Measurements from ENCODE around the gene PIEZO2.

The PIEZO2 gene

DNA sequence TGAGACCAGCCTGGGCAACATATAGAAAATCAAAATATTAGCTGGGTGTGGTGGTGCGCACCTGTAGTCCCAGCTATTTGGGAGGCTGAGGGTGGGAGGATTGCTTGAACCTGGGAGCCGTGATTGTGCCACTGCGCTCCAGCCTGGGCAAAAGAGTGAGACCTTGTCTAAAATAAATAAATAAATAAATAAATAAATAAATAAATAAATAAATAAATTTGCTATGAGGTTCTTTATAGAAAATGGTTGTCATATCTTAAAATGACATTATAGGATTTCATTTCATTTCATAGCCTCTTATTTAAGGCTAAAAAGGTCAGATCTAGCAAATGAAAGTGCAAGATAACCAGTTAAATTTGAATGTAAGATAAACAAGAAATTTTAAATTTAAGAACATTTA, 430.6 kb downstream of the PIEZO2 start:
- no peak for DNase-seq

- no peak for DNase-seq
Measured at GRCh38 chr18:10715791-10716190, 433.6 kb downstream of the PIEZO2 start.

DNA sequence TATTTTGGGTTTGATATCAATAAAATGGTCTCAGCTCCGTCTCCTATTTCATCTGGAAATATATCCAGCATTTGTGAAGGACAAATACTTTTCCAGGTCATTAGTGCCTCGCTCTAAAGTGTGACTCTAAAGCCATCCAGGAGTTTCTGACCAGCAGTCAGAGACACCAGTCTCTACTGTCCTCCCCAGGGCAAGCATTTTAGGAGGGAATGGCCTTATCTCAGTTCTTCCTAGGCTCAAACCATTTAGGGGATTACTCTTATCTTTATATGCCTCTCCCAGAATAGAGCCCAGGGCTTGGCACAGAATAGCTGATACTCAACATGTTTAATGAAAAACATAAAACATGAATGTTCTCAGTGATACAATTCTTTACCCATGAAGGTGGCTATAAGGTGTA, 436.0 kb downstream of the PIEZO2 start:
- DNase-seq, result no peak

GRCh38 chr18:10707294-10707693, 442.1 kb downstream of the PIEZO2 start:
- DNase-seq, result no peak

DNA sequence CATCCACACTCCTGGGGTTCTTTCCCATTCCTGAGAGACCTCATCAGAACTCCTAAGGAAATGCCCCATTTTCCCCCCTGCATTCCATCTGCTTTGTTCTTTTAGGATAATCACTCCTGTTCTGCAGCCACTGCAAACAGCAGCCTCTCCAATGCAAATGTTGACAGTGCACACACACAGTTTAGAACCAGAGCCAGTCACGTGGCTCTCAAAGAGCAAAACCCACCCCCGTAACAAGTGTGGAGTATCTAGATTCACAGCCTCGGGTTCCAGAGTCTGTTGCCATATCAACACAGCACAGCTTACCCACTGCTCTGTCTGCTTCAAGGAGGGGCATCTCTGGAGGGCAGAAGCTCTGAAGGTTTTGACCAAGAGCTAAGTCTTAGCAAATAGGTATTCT, 443.6 kb downstream of the PIEZO2 start:
- no peak for DNase-seq

GRCh38 chr18:10705291-10705690, 444.1 kb downstream of the PIEZO2 start:
- no peak for DNase-seq

DNA sequence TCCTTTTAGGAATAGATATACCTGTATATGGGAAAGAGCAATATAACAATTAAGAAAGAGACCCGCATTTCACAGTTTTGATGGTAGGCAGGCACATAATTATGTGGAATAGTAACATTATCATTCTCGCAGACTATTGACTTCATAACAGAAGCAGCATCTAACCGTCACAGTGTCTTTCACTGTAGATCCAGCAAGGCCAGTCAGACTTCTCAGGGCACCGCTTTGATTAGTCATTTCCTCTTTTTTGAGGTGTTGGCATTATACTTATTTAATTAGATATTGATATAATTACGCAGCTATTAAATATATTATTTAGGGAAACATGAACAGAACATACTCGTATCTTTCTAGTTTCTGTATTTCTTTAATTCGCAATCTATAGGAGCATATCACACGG, 447.2 kb downstream of the PIEZO2 start:
- DNase-seq, result no peak

GRCh38 chr18:10690366-10690765, 459.0 kb downstream of the PIEZO2 start:
- DNase-seq, result no peak

GRCh38 chr18:10690035-10690329, 459.4 kb downstream of the PIEZO2 start:
- no peak for DNase-seq

GRCh38 chr18:10689236-10690034, 459.9 kb downstream of the PIEZO2 start:
- no peak for DNase-seq

- no peak for DNase-seq
Measured at GRCh38 chr18:10688766-10689165, 460.6 kb downstream of the PIEZO2 start.

DNA sequence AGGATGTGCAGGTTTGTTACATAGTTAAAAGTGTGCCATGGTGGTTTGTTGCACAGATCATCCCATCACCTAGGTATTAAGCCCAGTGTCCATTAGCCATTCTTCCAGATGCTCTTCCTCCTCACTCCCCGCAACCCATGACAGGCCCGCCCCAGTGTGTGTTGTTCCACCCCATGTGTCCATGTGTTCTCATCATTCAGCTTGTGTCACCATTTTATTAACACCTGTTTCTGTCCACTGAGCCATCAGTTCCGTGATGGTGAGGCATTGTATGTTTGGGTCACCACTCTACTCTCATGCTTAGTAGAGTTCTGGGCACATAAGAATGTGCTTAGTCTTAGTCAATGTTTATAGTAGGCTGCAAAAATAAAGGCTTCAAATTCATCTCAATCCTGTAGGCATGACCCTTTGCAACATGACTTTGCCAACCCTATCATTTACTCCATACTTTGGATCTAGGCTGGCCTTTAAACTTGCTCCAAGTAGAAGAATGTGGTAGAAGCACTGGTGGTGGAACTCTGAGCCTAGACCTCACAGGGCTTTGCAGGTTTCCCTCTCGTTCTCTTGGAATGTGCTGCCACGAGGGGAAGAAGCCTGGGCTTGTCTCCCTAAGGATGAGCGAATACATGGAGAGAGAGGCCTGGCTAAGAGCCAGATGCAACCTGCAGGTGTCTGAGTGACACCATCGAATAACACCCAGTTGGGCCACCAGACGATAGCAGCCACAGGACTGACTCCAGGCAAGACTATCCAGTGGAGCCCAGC, 462.0 kb downstream of the PIEZO2 start:
- no peak for DNase-seq

- DNase-seq, result no peak
Measured at GRCh38 chr18:10686308-10686707, 463.1 kb downstream of the PIEZO2 start.

DNA sequence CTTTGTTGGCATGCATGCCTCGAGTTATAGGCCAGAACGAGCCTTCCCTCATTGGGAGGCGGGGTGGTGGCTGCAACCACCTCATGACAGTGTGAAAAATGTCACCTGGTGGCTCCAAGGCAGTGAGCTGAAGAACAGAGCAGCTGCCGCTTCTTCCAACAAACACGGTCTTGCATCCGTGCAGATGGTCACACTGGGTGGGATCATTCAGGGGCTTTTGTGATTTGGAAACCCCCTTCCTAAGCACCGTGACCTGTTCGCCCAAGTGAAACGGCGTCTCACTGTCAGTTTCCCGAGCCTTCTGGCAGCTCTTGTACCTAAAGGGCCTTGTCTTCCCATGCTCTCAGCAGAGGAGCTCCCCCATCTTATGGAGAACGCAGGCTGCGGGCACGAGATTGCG, 463.9 kb downstream of the PIEZO2 start:
- DNase-seq, result no peak

GRCh38 chr18:10682368-10682714, 467.0 kb downstream of the PIEZO2 start:
- DNase-seq, result no peak

DNA sequence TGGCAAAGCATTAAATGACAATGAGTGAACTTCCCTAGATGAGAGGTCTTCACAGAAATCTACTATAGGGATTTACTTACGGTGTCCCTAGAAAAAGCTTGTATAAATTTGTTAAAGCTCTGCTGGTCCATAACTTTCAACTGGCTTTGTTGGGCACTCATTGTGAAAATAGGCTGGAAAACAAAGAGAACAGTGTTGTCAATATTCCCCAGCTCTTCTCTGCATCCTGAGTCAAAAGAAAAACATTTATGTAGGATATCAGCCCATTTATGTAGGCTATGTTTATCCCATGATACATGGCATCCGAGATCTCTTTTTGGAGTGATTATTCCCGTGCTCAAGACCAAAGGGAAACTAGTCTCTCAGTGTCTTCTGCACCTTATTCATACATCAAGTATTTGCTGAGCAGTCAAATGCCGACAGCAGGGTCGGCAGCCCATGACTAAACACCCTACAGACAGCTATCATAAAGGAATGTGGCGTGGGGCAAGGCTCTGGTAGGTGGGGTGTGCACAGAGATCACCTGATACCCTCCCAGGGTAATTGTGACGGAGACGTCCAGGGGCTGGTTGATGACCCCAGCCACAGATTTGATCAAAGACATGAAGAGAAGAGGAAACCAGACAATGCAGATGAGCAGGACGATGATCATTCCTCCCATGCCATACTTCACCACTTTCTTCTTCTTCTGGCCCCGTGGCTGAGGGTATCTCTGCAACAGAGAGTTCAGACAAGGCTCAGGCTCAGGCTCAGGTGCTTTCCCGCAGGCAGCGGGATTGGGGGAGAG, 467.6 kb downstream of the PIEZO2 start:
- DNase-seq, result no peak

- DNase-seq, result no peak
Measured at GRCh38 chr18:10680271-10680596, 469.1 kb downstream of the PIEZO2 start.

- DNase-seq, result no peak
Measured at GRCh38 chr18:10679557-10680270, 469.7 kb downstream of the PIEZO2 start.

DNA sequence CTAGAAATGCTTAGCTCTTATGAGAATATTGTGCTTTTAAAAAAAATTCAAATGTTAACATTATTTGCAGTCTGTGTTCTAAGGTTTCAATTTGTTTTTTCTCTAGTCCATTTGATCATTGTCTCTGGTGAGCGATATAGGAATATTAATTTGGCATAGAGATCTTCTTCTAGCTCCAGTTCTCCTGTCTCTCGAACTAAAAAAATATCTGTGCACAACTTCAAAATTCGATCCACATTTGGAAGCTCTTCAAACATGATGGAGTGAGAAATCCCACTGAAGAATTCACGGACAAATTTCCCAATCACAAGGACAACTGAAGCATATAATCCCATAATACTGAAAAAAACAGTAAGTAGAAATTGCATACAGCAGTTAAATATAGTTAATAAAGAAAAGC, 477.9 kb downstream of the PIEZO2 start:
- DNase-seq, result no peak

- no peak for DNase-seq
Measured at GRCh38 chr18:10670856-10671255, 478.5 kb downstream of the PIEZO2 start.

DNA sequence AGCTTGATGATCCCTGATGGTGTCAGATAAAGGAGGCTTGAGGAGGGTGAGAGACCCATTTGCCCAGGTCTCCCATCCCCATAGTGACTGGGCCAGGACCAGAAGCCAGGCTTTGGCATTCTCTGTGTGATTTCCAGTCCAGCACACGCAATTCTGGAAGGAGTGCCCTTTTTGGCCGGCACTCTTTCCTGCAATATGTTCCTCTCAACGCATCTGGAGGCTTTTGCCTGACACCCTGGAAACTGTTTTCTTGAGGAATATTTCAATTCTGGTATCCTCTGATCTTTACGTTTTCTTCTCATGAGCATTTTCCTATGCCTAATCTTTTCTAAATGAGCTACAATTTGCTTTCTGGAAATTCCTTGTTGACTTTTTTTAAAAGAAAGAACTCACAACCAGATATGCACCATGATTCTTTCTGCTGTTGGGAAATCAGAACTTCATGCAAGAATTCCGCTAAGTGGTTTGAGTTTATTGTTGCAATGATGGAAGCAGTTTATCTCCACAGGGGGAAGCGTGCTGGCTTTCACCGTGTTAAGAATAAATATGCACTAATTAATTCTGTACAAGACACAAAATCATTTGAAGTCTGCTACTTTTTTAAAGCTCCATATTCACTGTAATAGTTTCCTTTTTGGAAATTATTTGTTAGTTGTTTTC, 479.8 kb downstream of the PIEZO2 start:
- no peak for DNase-seq

DNA sequence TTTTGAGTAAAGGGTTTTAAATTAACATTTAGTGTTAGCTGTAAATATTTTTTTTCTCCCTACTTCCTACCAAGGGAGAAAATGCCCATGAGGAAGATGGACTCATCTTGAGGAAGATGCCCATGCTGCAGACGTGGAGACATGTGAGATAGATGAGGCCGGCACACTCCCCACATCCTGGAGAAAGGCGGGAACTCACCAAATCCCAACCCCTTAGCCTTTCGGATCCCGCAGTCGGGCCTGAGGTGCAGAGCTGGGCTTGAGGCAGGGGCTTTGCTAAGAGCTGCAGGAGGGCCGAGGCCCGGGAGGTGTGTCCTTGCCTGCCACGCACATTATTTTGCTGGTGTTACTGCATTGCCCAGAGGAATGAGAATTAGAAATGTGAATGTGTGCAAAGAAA, 485.6 kb downstream of the PIEZO2 start:
- DNase-seq, result no peak

DNA sequence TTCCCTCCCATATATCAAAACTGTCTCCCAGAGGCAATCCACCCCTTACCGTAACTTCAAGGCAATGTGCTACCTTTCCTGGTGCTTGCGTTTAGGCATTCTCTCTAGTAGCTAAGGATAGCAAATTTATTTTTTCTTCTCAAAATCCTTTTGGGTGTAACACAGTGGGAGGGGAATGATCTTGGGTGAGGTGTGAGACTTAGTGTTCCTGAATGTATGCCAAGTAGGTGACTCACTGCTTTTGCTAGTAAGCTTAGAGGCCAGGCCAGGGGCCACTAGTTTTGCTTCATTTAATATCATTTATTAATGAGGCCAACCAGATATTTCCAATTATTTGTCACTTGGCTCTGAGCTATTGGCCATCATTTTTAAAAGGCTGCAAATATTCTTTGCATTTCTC, 488.1 kb downstream of the PIEZO2 start:
- DNase-seq, result no peak

Measured in CD4-positive, alpha-beta T cell treated with Interleukin-12 subunit alpha and Interleukin-12 subunit beta, for 1 hour (primary cell).